IMR-90 (cell line): ENCODE measurements around the gene PITPNM3. TPM values are rescaled to one million over a fixed set of nuclear protein-coding genes. Genes with fewer than 3 reads are reported as not detected.
A peak's percentile ranks its signal among the peaks of the same experiment; 100 is the strongest.

ENCODE experiments used
- ATAC-seq: fragments of 200-7000 bp; cut with Tn5 transposase; 2 replicates; pipeline ENCODE4 v1.9.1; 2020; ENCODE audit warnings: low read depth, mild to moderate bottlenecking, moderate library complexity
- BruUV-seq: library from RNA; stranded (reverse); fragments of 400-500 nt; replicated peaks from 2 replicates; lab custom pipeline; 2021; lab: Mats Ljungman, UMichigan
- CTCF ChIA-PET: fragments of 300-600 bp; formaldehyde crosslinking; extraction: SDS; loops from one replicate; lab custom pipeline; 2021; ENCODE audit warnings: antibody characterized with exemption; lab: Yijun Ruan, JAX
- POLR2A ChIA-PET: fragments of 300-600 bp; sonication (Branson Sonifier 250); formaldehyde crosslinking; loops from one replicate; lab custom pipeline; 2022; ENCODE audit warnings: antibody characterized with exemption; ENCODE audit not compliant: unreplicated experiment; lab: Charles Lee
- DNase-seq: peaks from one replicate; pipeline ENCODE4 v3.0.0; 2013
- H2AFZ ChIP-seq: replicated peaks from 2 replicates; pipeline ENCODE3; 2013; ENCODE audit warnings: low read length, mild to moderate bottlenecking; ENCODE audit not compliant: poor library complexity
- H2AK5ac ChIP-seq: 2 replicates; pipeline ENCODE4 v1.6.1; 2013; ENCODE audit warnings: low read depth, low read length, inconsistent platforms
- H2AK9ac ChIP-seq: replicated peaks from 2 replicates; pipeline ENCODE3; 2013; ENCODE audit warnings: mild to moderate bottlenecking, low read depth, low read length, moderate library complexity; ENCODE audit not compliant: poor library complexity
- H2BK120ac ChIP-seq: 2 replicates; pipeline ENCODE4 v1.6.1; 2013; ENCODE audit warnings: low read depth, low read length, inconsistent platforms
- H2BK15ac ChIP-seq: 3 replicates; pipeline ENCODE4 v1.6.1; 2013; ENCODE audit warnings: low read depth, low read length, inconsistent platforms
- H2BK20ac ChIP-seq: 2 replicates; pipeline ENCODE4 v1.6.1; 2013; ENCODE audit warnings: low read depth, mild to moderate bottlenecking, inconsistent platforms, low read length, moderate library complexity
- H2BK5ac ChIP-seq: 2 replicates; pipeline ENCODE4 v1.6.1; 2013; ENCODE audit warnings: mild to moderate bottlenecking, low read depth, low read length, inconsistent platforms; ENCODE audit not compliant: poor library complexity, severe bottlenecking
- H3K14ac ChIP-seq: replicated peaks from 2 replicates; pipeline ENCODE4 v1.6.1; 2013; ENCODE audit warnings: low read depth, low read length, inconsistent platforms
- H3K18ac ChIP-seq: 2 replicates; pipeline ENCODE4 v1.6.1; 2013; ENCODE audit warnings: low read depth, low read length, control low read depth
- H3K23ac ChIP-seq: 2 replicates; pipeline ENCODE4 v1.6.1; 2013; ENCODE audit warnings: low read depth, low read length, inconsistent platforms
- H3K27ac ChIP-seq: 2 replicates; pipeline ENCODE4 v1.5.1; 2013; ENCODE audit warnings: mild to moderate bottlenecking, control low read depth, low read length; ENCODE audit not compliant: insufficient read depth
- H3K27me3 ChIP-seq: 2 replicates; pipeline ENCODE4 v1.6.1; 2013; ENCODE audit warnings: low read length; ENCODE audit not compliant: control insufficient read depth, insufficient read depth
- H3K36me3 ChIP-seq: 2 replicates; pipeline ENCODE4 v1.6.1; 2013; ENCODE audit warnings: low read length, mixed read lengths; ENCODE audit not compliant: control insufficient read depth, insufficient read depth
- H3K4ac ChIP-seq: 2 replicates; pipeline ENCODE4 v1.6.1; 2013; ENCODE audit warnings: low read depth, low read length, inconsistent platforms
- H3K4me1 ChIP-seq: 2 replicates; pipeline ENCODE4 v1.6.1; 2013; ENCODE audit warnings: low read length, mixed read lengths; ENCODE audit not compliant: control insufficient read depth, insufficient read depth
- H3K4me2 ChIP-seq: 2 replicates; pipeline ENCODE4 v1.6.1; 2013; ENCODE audit warnings: low read depth, mild to moderate bottlenecking, control low read depth, low read length, moderate library complexity
- H3K4me3 ChIP-seq: 2 replicates; pipeline ENCODE4 v1.5.1; 2013; ENCODE audit warnings: low read depth, mild to moderate bottlenecking, control low read depth, low read length, moderate library complexity; ENCODE audit not compliant: insufficient read depth
- H3K56ac ChIP-seq: 2 replicates; pipeline ENCODE4 v1.6.1; 2013; ENCODE audit warnings: low read length, inconsistent platforms; ENCODE audit not compliant: insufficient read depth; ENCODE audit errors: extremely low read depth
- H3K79me1 ChIP-seq, 2 experiments: 2 replicates each; pipeline ENCODE4 v1.6.1; 2013; ENCODE audit warnings: low read length in 2 of 2, inconsistent platforms in 1 of 2, low read depth in 1 of 2
- H3K9ac ChIP-seq: 2 replicates; pipeline ENCODE4 v1.6.1; 2013; ENCODE audit warnings: low read depth, low read length, control low read depth
- H3K9me1 ChIP-seq: 2 replicates; pipeline ENCODE4 v1.6.1; 2013; ENCODE audit warnings: low read length, inconsistent platforms; ENCODE audit not compliant: insufficient read depth
- H3K9me3 ChIP-seq: 2 replicates; pipeline ENCODE4 v1.6.1; 2013; ENCODE audit warnings: low read length; ENCODE audit not compliant: control insufficient read depth, insufficient read depth
- H4K20me1 ChIP-seq: 2 replicates; pipeline ENCODE4 v1.6.1; 2013; ENCODE audit warnings: low read length, inconsistent platforms; ENCODE audit not compliant: insufficient read depth
- H4K5ac ChIP-seq: 2 replicates; pipeline ENCODE4 v1.6.1; 2013; ENCODE audit warnings: mild to moderate bottlenecking, low read depth, low read length, control low read depth
- H4K8ac ChIP-seq, 2 experiments: 2 replicates each; pipeline ENCODE4 v1.6.1; 2013; ENCODE audit warnings: low read depth in 2 of 2, low read length in 2 of 2, control low read depth in 1 of 2, inconsistent platforms in 1 of 2
- H4K91ac ChIP-seq: 2 replicates; pipeline ENCODE4 v1.6.1; 2013; ENCODE audit warnings: low read depth, low read length, inconsistent platforms; ENCODE audit not compliant: insufficient read depth
- ELK1 ChIP-seq: fragments of 150-350 bp; IDR thresholded peaks from 2 replicates; pipeline ENCODE4 v1.6.1; 2016; ENCODE audit warnings: low read depth, mild to moderate bottlenecking, low read length, moderate library complexity, borderline replicate concordance
- SMC3 ChIP-seq: fragments of 150-350 bp; IDR thresholded peaks from 2 replicates; pipeline ENCODE4 v1.6.1; 2016; ENCODE audit warnings: low read depth, mild to moderate bottlenecking, antibody characterized with exemption, low read length, moderate library complexity
- WGBS, 2 experiments: methylation state at CpG; one replicate each; pipeline versions ENCODE4 v1.1.5 to v1.1.7; 2013; ENCODE audit warnings: missing lambda C conversion rate in 2 of 2; ENCODE audit not compliant: insufficient read length in 1 of 2; ENCODE audit errors: extremely low coverage in 2 of 2; 5-methylcytosine and 5-hydroxymethylcytosine counted together
- dilution Hi-C: fragments of 300-500 bp; cut with HindIII; formaldehyde crosslinking; loops from one replicate; pipeline ENCODE4 v1.14.3; 2018; ENCODE audit warnings: low sequenced_read_pairs; ENCODE audit not compliant: unreplicated experiment
- in situ Hi-C: fragments of 300-500 bp; cut with MboI; formaldehyde crosslinking; loops from 3 replicates; pipeline ENCODE4 v1.14.3; 2019; ENCODE audit warnings: low sequenced_read_pairs, inconsistent platforms, mixed read lengths
- intact Hi-C: fragments of 100-400 bp; cut with micrococcal nuclease; formaldehyde crosslinking; loops from 2 replicates; pipeline ENCODE4 v1.10.0; 2022
- polyA plus RNA-seq, 3 experiments: library from polyadenylated mRNA; depleted of rRNA; stranded (reverse); fragments of >200 nt; gene quantifications; 2 replicates each; pipeline ENCODE4 v1.2.3, GENCODE V29; 2012; ENCODE audit warnings: low replicate concordance in 1 of 3
- total RNA-seq: library from RNA; depleted of rRNA; stranded (reverse); fragments of >200 nt; gene quantifications from 2 replicates; pipeline ENCODE4 v1.2.3, GENCODE V29; 2012

Gene PITPNM3
- total and polyA plus RNA-seq, 2 of the 4 experiments (the other 2 are of a cell fraction): 0.54 to 1.7 TPM

GRCh38 chr17:6454495-6455320, 101.6 kb downstream of the PITPNM3 start:
- Histone ChIP-seq H2BK120ac (no peak overlapping the region), H3K4me2 (no peak overlapping the region), H3K27me3 (no peaks in the 10 kb centered on the region), H3K23ac (no peak overlapping the region), H3K4me1 (peaks cover 13% of the 10 kb centered on the region), H3K27ac (no peak overlapping the region), H2AK5ac (no peak overlapping the region), H3K9me3 (no peaks in the 10 kb centered on the region), H4K5ac (no peak overlapping the region), H3K4ac (no peak overlapping the region), H2AK9ac (peak overlapping the region; percentile 23), H2BK5ac (no peak overlapping the region), H2BK15ac (no peak overlapping the region), H3K36me3 (no peaks in the 10 kb centered on the region), H4K8ac (no peak overlapping the region), H3K14ac (no peak overlapping the region), H3K9ac (no peak overlapping the region), H2AFZ (peak overlapping the region; percentile 72), H4K91ac (no peak overlapping the region), H3K79me1 (no peaks in the 10 kb centered on the region), H3K9me1 (peaks cover 9% of the 10 kb centered on the region), H2BK20ac (no peak overlapping the region), H3K56ac (no peak overlapping the region), H3K18ac (no peak overlapping the region), H4K20me1 (no peaks in the 10 kb centered on the region), H3K4me3 (no peak overlapping the region)
- dilution Hi-C loops: no loop called here
- CTCF ChIA-PET: no interaction called here
- ATAC-seq (no peak), DNase-seq (no peak)
- intact Hi-C loops: no loop called here
- TF ChIP-seq ELK1: no peak
- TF ChIP-seq SMC3: no peak
- POLR2A ChIA-PET: no interaction called here
- WGBS, 2 experiments: 33% methylated on average over 23 of the region's 35 CpGs; no CpG with 5 or more reads in 1 of the 2 experiments
- BruUV-seq: no TSS peak
- in situ Hi-C loops: no loop called here
